Measurements from ENCODE around the gene ACIN1. TPM values are rescaled to one million over a fixed set of nuclear protein-coding genes. Genes with fewer than 3 reads are reported as not detected.

ACIN1 gene
- total and polyA plus RNA-seq, 2 of the 13 experiments (the other 11 are each of a cell fraction or from before 2014, with no cell fraction given), result 165 to 183 TPM

DNA sequence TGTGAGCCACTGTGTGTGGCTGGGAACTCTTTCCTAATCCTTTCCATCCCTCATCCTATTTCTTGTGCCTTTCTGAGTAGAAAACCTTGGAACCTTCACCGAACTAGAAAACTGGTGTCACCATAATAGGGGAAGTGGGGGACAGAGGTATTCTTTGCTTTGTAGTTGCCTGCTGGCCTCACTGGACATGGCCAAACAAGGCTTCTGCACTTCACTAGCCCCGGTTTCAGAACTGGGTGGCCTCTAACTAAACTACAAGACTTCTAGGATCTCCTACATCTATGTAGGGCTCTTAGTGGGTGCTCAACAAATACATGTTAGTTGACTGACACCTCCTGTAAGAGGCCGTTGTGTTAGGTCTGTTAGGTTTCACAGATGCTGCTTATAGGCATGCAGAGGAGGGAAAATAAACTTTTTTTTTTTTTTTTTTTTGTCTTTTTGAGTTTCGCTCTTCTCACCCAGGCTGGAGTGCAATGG is 10.4 kb upstream of the ACIN1 start (continued):
- TF ChIP-seq, protein P1, sequence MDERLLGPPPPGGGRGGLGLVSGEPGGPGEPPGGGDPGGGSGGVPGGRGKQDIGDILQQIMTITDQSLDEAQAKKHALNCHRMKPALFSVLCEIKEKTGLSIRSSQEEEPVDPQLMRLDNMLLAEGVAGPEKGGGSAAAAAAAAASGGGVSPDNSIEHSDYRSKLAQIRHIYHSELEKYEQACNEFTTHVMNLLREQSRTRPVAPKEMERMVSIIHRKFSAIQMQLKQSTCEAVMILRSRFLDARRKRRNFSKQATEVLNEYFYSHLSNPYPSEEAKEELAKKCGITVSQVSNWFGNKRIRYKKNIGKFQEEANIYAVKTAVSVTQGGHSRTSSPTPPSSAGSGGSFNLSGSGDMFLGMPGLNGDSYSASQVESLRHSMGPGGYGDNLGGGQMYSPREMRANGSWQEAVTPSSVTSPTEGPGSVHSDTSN (CRISPR knock-in tag; IDR thresholded peaks at IDR 0.05), result no peak
- TF ChIP-seq ZNF777 (CRISPR knock-in tag; IDR thresholded peaks at IDR 0.05) (no peak), THYN1 (CRISPR knock-in tag; IDR thresholded peaks at IDR 0.05; ENCODE audit: borderline replicate concordance, low read depth) (no peak), ZKSCAN5 (CRISPR knock-in tag; IDR thresholded peaks at IDR 0.05) (no peak), ZNF850 (CRISPR knock-in tag; conservative IDR thresholded peaks at IDR 0.05) (no peak), ATAD3A (CRISPR knock-in tag; IDR thresholded peaks at IDR 0.05) (no peak), EEA1 (CRISPR knock-in tag; IDR thresholded peaks at IDR 0.05; ENCODE audit: borderline replicate concordance) (no peak), SIX1 (CRISPR knock-in tag; IDR thresholded peaks at IDR 0.05; ENCODE audit: borderline replicate concordance) (no peak), RELA (CRISPR knock-in tag; IDR thresholded peaks at IDR 0.05) (no peak), ASH2L (IDR thresholded peaks at IDR 0.05; ENCODE audit: insufficient read length, low read depth, low read length) (peak; percentile 31), ZNF343 (CRISPR knock-in tag; IDR thresholded peaks at IDR 0.05) (no peak), HNF4G (IDR thresholded peaks at IDR 0.05; ENCODE audit: borderline replicate concordance, low read depth, low read length) (no peak), HNF4G (CRISPR knock-in tag; IDR thresholded peaks at IDR 0.05; ENCODE audit: borderline replicate concordance, low read depth) (no peak), CHD4 (IDR thresholded peaks at IDR 0.05; ENCODE audit: borderline replicate concordance, low read length) (0 out of 2 replicates have a peak, but pooled peaks have one; percentile 51), KDM1A (CRISPR knock-in tag; IDR thresholded peaks at IDR 0.05) (no peak), ETV5 (CRISPR knock-in tag; IDR thresholded peaks at IDR 0.05; ENCODE audit: borderline replicate concordance) (peak; percentile 2; the same call in 1 of the 2 replicates), HDAC1 (CRISPR knock-in tag; IDR thresholded peaks at IDR 0.05) (no peak), ZNF737 (CRISPR knock-in tag; IDR thresholded peaks at IDR 0.05; ENCODE audit: borderline replicate concordance) (no peak), EZH2 (conservative IDR thresholded peaks at IDR 0.05; ENCODE audit: low read depth, low read length) (0 out of 2 replicates have a peak, but pooled peaks have one; percentile 4), NCOA2 (CRISPR knock-in tag; IDR thresholded peaks at IDR 0.05) (no peak), ZNF605 (CRISPR knock-in tag; IDR thresholded peaks at IDR 0.05) (0 out of 2 replicates have a peak, but pooled peaks have one; percentile 42), ZNF530 (CRISPR knock-in tag; IDR thresholded peaks at IDR 0.05; ENCODE audit: low read depth) (no peak)
- TF ChIP-seq, protein P2, sequence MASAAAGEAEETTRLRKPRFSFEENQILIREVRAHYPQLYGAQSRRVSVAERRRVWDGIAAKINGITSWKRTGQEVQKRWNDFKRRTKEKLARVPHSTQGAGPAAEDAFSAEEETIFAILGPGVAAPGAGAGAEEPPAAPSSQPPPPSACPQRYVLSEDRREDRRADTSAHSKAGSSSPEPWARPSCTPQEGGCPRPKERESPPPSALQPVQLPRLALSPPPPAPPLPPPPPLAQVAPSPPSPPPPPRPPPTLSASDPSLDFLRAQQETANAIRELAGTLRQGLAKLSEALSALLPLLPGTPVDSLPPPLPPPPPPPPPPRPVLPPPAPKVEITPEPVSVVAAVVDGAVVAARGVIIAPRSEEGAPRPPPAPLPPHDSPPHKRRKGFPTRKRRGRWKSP (CRISPR knock-in tag; IDR thresholded peaks at IDR 0.05), result no peak
- TF ChIP-seq, protein P3, sequence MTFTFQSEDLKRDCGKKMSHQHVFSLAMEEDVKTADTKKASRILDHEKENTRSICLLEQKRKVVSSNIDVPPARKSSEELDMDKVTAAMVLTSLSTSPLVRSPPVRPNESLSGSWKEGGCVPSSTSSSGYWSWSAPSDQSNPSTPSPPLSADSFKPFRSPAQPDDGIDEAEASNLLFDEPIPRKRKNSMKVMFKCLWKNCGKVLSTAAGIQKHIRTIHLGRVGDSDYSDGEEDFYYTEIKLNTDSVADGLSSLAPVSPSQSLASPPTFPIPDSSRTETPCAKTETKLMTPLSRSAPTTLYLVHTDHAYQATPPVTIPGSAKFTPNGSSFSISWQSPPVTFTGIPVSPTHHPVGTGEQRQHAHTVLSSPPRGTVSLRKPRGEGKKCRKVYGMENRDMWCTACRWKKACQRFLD (CRISPR knock-in tag; IDR thresholded peaks at IDR 0.05; ENCODE audit: borderline replicate concordance), result no peak
- TF ChIP-seq, protein P4, sequence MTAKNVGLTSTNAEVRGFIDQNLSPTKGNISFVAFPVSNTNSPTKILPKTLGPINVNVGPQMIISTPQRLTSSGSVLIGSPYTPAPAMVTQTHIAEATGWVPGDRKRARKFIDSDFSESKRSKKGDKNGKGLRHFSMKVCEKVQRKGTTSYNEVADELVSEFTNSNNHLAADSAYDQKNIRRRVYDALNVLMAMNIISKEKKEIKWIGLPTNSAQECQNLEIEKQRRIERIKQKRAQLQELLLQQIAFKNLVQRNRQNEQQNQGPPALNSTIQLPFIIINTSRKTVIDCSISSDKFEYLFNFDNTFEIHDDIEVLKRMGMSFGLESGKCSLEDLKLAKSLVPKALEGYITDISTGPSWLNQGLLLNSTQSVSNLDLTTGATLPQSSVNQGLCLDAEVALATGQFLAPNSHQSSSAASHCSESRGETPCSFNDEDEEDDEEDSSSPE (CRISPR knock-in tag; IDR thresholded peaks at IDR 0.05), result no peak
- TF ChIP-seq, protein P5, sequence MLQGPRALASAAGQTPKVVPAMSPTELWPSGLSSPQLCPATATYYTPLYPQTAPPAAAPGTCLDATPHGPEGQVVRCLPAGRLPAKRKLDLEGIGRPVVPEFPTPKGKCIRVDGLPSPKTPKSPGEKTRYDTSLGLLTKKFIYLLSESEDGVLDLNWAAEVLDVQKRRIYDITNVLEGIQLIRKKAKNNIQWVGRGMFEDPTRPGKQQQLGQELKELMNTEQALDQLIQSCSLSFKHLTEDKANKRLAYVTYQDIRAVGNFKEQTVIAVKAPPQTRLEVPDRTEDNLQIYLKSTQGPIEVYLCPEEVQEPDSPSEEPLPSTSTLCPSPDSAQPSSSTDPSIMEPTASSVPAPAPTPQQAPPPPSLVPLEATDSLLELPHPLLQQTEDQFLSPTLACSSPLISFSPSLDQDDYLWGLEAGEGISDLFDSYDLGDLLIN (CRISPR knock-in tag; IDR thresholded peaks at IDR 0.05; ENCODE audit: borderline replicate concordance), result no peak

Measured in HepG2 (cell line).